Stimulated activated CD8-positive, alpha-beta memory T cell treated with anti-CD3 and anti-CD28 coated beads, Interleukin-15, amount 100 ng/mL, for 24 hours (primary cell): ENCODE data around the gene DPF3.

Experiments
- DNase-seq: peaks from one replicate; pipeline ENCODE4 v3.0.0-alpha.2; 2020; ENCODE audit warnings: low read depth

Gene DPF3

DNA sequence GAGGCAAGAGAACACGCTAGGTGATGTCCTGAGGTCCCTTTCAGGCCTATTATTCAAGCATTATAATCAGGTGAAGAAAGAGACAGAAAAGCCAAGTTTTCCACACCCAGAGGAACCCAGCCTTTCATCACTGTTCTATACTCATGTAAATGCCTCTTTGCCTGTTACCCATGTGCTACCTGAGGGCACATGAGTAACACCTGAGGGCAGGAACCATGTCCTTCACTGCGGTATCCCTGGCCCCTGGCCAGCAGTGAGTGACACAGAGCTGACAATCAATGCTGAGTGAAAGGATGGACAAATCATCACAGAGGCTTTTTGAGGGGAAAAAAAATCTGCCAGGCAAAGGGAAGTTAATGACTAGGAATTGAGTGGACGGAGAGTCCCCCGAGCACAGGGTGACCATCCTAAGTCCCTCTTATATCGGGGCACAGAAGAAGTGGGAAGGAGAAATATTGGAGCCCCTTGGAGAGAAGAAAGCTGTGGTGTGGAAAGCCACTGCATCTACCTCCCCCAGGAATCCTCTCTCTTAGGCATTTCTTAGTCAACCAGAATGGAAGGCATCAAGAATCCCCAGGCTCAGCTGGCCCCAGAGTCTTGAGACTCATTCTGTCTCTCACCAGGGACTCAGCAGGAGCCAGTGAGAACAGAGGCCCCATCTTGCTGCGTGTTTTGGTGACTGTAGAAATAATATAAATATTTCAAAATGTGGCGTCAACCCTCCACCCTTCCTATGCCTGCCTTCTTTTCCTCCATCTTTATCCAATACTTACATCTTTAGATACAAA is 212.9 kb downstream of the DPF3 start:
- DNase-seq, result no peak

DNA sequence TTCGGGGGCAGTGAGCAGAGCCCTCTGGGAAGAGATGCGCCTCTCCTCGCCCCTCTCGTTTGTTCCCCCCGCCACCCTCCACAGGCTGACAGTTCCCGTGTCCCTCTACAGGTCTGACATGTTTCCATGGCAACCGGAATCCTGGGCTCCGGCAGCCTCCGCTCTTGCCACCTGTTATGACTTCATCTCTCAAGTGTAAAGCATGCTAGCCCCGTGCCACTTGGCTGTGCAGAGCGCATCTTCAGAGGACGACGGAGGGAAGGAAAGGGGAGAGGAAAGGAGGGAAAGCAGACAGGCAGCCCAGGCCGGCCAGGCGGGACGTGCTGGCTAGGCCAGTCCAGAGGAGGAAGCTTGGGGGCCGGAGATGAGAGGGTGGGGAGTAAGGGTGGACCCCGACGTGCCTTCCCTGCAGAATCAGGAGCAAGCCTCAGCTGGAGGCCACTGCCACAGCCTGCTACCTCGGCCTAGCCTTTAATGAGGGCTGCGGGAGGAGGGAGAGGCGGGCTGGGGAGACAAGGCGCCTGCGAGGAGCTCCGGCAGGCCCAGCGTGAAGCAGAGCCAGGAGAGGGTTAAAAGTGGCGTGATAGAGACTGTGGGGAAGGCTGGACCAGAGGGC is 214.3 kb downstream of the DPF3 start:
- DNase-seq, result no peak

DNA sequence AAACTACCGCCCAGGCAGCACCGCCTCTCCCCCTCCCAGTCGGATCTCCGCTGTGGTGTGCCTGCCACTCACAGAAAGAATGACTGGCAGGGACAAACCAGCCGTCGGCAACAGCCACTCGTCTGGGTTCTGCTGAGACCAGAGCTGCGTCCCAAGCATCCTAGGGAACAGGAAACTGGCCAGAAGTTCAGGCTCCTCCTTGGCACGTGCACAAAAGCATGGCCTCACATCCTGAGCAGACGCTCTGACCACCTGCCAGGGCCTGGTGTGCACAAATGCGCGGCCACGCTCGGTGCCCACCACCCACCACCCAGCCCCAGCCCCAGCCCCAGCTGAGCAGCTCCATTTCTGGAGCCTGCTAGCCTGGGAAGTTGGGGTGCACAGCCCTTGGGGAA is 214.8 kb downstream of the DPF3 start:
- no peak for DNase-seq

DNA sequence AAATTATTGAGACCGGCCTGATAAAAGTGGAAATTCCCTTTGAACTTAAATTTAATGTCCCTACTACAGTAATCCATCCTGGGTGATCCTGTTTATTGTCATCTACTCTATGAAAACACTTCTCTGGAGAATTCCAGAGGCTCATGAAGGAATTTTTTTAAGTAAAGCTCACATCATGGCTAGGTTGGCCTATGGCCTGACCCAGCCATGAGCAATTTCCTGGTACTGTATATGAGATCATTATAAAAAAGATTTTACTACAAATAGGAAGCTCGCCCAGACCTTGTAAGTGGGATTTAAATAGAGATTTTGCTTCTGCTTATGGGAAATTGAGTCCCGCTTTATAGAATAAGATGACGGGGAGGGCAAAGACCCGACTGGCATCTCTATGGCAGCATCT is 215.5 kb downstream of the DPF3 start:
- DNase-seq, result no peak

DNA sequence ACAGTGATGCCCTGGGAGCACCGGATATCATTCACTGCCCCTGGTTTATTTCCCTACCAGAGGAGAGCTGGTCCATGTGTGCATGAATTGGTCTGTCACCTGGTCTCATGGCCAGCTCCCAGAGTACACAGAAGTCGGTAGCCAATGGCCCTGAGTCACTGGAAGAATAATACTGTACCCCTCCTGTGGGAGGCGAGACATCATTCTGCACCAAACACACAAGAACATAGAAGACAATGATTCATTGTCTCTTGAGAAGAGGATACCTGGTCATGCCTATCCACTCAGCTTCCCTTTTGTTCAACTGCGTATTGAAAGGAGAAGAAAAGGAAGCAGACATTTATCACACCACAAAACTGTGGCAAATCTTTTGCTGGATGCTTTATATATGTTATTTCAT is 216.2 kb downstream of the DPF3 start:
- DNase-seq, result no peak

DNA sequence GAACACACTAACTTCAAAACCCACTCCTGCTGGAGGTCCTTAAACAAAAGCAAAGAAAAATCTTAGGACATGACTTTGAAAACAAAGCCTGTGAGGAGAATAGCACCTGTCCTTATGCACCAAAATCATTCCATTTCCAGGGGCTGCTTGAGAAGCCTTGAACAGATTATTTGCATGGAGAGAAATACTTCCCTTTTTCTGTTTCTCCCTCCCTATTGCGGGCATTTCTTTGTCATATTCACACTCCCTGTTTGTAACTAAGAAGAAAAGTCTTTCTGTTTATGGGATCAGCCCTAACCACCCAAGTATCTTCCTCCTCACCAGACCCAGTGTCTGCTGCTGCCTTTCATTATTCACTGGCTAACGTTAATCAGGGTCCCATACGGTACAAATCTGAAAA is 218.8 kb downstream of the DPF3 start:
- no peak for DNase-seq

DNA sequence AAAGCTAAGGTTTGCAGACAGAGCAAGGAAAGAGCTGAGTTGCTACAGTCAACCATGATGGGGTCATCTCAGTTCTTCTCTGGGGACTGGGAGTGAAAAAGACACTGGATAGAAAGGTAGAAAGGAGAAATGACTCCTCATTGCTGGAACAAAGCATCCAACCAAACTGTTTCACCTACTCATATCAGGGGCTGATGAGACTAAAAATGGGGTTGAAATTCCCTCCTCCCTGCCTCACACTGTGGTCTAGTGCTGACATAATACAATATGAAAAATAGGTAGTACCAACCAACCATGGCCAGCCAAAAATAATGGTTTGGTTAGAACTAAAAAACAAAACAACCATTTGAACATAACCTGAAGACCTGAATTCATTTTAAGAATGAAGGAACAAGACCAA is 220.7 kb downstream of the DPF3 start:
- DNase-seq, result no peak

DNA sequence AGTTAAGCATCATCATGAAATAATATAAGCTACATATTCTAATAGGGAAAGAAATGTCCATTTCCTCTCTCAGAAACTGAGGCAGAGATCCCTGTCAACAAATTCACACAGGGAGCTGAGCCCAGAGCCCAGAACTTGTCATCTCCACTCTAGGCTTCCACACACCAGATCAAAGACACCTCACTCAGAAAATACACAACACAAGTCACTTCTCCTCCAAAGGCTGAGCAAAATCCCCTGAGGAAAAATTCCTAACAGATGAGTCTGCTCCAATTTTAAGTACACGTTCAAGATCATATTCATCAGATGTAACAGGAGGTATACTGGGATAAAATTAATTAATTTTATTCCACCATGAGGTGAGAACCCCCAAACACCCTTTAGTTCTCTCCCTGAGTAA is 227.3 kb downstream of the DPF3 start:
- DNase-seq, result no peak

DNA sequence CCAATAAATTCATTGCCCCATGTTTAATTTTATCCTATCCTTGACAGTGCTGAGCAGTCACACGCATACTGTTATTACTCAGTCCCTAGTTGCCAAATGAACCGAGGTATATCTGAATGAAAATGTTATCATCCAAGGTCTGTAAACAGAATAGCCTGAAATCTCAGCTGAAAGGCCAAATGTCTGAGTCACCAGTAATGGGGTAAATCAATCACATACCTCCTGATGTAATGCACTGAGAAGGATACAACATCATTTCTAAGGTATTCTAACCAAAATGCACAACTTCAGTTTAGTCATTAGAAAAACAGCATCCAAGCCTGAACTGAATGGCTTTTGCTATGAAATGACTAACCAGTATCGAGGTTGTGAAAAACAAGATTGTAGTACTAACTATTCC is 228.6 kb downstream of the DPF3 start:
- DNase-seq, result no peak

DNA sequence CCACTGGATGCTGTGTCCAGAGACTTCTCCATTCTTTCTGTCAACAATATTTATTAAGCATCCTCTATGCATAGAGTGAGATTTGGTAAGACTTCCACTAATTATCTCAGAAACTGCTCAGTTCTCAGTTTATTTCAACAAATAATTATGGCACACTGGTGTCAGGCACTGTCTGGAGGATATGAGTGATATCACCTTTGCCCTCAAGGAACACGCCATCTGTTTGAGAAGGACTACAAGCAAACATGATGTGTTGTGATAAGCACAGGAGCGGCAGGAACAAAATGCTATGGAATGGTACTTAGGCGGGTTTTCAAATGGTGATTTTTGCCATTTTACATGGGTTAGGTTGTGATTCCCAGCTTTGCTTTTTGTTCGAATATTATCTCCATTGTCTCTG is 229.2 kb downstream of the DPF3 start:
- DNase-seq, result no peak

DNA sequence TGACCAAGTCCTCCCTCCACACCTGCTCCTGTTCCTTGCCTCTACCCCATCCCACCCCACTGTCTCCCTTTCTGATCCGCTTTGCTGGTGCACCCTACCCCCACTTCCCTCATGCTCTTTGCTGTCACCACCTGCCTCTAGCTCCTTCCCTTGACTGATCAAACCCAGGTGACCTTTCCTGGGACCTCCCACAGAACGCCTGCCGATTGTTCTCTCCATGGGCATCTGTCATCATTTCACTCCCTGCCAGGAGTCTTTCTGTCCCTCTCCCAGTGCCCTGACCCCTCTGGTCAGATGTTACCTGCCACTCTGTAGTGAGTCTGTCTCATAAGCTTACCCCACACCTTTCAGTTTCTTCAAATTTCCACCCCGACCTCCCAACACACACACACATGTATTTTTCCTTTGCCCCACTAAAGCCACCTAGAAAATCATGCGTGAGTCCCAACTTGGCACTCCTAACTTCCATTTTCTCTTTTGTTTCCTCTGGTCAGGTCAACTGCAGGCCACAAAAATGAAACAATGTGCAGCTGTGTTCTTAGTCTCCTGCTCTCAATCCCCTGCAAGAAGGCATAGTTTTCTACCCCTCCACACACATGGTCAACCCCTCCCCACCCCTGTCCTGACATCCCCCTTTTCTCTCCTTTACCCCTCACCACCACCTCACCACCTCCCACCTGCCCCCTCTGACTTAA is 229.8 kb downstream of the DPF3 start:
- no peak for DNase-seq

DNA sequence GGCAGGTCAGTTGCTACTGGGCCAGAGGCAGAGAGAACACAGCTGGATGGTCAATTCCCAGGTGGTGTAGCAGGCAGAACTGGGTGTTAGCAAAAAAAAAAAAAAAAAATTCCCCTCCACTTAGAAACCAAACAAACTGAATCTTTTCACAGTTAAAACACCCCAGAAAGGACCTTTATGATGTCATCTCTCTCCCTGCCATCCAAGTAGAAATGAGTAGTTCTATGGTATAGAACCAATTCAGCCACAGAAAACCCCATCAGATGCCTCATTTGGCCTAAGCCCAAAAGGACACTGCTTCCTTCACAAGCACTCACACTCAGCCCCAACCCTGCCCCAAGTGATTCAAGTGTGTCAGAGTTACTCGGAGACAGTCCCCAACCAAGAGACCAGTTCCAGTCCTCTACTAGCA is 230.8 kb downstream of the DPF3 start:
- DNase-seq, result no peak

DNA sequence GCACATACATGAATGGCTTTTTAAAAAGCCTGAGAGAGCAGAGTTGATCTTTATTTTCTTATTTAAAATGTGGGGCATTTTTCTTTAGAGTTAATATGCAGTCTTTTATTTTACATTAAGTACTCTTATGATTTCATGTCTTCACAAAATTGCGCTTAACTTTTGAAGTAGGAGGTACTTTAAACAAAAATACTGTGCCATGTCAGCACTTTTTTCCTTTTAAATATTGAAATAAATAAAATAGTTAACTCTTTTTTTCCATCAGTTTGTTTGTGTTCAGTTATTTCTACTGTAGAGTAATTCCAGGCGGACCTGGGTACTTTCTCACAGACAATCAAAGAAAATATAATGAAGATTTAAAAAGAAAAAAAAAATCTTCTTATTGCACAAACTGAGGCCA is 231.7 kb downstream of the DPF3 start:
- no peak for DNase-seq

DNA sequence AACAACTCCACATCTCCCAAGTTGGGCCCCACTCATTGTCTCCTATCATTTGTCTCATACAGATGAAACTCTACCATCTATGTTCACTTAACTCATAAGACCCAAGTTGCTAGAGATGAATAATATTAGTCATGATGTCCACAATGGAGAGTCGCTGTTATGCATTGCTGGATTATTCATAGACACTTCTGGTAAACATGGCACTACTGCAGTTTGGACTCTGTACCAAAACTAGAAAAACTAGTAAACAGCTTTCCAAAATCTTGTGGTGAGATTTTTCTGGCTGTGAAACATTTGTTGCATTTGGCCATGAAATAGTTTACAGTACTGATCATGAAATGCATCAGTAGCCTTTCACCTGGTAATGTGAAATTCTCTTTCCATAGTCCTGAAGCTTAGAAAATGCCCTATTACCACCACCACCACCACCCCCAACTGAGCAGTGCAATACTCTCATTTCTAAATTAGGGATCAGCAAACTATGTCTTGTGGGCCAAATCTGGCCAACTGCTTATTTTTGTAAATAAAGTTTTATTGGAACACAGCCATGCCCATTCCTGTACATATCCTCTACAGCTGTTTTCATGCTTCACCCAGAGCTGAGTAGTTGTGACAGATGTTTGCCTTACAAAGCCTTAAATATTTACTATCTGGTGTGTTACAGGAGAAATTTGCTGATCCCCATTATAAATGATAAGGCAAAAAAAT is 236.5 kb downstream of the DPF3 start:
- DNase-seq, result no peak

DNA sequence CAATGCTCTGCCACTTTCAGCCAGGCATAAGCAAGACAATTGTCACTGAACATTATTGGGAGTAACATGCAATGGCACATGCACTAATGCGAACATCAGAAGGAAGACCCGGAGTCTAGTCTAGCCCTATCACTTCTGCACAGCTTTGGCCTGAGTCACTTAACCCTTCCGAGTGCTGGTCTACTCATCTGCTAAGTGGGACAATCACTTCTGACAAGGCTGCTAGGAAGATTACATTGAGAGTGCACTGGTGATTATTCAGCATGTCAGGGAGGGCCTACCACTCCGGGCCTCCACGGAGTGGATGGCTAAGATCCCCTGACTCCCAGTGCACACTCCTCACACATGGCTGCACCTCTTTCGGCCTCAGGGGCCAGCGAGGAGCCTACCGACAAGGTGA is 240.9 kb downstream of the DPF3 start:
- no peak for DNase-seq

DNA sequence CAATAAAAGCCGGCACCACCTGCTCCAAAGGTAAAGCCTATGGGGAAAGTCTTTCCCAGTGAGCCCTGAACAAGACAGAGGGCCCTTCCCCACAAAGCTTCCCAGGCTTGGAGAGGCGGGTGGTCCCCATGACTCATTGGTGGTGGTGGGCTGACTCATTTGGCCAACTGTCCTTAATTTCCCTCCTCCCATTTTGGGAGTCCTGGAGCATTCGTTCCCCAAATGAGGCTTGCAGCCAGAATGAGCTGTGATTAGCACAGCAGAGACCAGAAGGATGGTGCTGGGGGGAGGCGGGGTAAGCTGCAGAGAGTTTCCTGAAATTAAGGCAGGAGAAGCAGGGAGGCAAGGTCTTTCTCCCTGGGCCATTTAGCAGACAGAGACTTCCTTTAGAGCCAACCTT is 241.7 kb downstream of the DPF3 start:
- DNase-seq, result no peak

DNA sequence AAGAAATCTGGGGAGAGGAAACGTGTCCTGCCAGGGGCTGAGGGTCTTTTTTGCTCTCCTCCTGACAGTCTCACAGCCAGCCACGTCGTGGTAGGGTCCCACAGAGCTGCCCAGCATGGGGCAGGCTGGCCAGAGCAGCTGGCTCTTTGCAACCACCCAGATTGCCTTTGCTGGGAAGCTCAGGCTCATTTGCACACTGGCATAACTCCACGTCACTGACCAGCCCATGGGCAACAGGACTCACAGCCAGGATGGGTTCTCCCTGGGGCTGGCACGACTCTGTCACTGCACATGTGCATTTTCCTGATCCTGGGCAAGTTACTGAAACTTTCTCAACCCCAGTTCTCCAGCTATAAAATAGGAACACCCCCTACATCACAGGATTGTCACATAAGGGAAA is 242.2 kb downstream of the DPF3 start:
- DNase-seq, result no peak

DNA sequence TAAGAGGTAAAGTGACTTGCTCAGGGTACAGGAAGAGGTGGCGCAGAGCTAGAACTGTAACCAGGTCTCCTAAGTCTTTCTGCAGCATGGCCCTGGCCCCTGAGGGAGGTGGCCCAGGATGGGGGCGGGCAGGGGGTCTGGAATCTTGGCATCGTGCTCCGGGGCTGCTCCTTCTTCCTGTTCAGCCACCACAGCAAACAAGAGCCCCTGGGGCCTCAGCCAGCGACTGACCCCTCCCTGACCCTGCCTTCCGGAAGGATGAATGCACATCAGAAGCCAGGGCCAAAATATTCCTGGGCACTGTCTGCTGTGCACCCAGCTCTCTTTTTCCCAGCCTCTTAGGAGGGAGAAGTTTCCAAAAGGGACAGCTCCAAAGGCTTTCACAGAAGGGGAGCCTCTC is 242.8 kb downstream of the DPF3 start:
- DNase-seq, result no peak

DNA sequence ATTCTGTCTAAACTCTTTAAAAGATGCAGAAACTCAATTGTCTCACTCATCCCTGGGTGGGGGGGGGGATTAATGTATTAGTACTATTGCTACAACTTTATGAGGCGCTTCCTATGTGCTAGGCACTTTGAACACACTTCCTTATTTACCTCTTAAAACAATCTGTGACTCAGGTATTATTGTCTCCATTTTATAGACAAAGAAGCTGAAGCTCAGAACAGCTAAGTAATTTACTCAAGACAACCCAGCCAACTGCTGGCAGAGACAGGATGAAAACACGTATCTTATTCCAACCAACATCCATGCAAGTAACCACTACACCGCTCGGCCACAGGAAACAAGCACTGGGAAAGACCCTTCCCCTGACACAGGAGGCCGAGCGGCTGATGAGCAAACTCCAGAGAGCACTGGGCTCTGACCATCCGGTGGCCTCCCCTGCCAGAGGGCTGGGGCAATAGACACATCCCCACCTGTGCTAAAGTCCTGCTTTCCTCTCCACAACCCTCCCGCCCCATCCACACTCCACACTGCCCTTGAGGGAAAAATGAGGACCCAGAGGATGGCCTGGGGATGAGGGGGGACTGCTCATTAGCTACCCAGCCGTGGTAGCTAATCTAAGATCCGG is 244.2 kb downstream of the DPF3 start:
- no peak for DNase-seq

DNA sequence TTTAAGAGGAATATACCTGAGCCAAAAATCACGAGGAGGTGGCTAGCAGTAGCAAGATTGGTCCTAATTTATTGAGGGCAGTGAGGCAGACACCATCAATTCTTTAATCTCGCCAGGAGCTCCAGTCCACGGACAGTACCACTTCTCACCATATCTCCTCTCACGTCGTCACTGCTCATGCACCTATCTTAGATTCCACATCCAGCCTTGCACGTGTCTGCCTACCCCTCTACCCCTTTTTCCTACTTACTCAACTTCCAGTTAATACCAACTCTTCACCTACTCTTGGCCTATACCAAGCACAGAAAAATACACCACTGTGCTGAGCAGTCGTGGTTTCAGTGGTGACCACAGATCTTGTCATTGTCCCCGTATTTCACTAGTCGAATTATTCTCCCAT is 246.1 kb downstream of the DPF3 start:
- DNase-seq, result no peak

DNA sequence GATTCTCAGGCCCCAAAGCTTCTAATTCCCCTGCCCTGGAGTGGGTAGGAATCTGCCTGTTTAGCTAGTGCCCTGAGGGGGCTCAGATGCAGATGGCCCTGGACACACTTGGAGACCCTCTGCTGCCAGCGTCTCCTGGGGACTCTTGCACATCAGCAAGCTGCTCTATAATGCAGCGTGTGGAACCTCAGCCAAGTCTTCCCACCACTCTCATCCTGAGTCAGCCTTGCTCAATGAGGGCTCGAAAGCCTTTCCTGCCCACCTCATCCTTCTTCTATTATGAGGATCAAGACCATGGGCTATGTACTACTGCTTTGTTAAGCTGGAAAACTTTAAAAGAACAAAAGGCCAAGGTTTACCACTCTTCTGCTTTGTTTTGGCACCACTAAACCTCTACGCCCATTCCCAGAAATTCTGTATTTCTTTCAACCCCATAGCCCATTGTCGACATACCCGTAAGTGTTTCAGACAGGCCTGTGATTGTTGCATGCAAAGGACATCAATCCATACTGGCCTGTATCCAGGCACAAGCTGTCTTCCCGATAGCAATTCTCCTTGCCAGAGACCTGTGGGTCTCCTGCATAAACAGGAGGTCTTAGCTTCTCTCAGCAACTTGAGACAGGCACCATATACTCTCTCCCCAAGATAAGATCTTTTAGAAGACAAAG is 246.9 kb downstream of the DPF3 start:
- DNase-seq, result no peak

DNA sequence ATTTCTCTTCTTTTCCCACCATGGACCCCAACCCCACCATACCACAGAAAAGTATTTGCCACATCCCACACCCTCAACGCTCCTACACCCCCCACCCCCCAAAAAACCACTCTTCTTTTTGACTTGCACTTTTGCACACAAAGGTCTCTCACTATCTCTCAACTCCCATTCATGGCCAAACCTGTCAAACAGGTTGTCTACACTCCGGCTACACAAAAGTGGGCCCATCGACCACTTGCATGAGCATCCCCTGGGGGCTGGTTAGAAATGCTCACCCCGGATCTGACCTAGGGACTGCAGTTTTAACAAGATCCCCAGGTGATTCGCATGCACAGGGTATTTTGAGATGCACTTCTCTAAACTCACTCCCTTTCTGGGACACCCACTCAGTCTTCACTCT is 248.2 kb downstream of the DPF3 start:
- DNase-seq, result no peak
